ENCODE measurements around the gene HSBP1L1.
"Not testable (repeated sequence)": the region's sequence is repeated elsewhere in the genome, so short reads cannot be mapped to it uniquely, and the experiment has no call there.

The HSBP1L1 gene

GRCh38 chr18:79945118-79946042 is 19.1 kb upstream of the HSBP1L1 start:
- no peak for DNase-seq

- DNase-seq: no peak
Measured at GRCh38 chr18:79947054-79947755, 17.2 kb upstream of the HSBP1L1 start.

DNA sequence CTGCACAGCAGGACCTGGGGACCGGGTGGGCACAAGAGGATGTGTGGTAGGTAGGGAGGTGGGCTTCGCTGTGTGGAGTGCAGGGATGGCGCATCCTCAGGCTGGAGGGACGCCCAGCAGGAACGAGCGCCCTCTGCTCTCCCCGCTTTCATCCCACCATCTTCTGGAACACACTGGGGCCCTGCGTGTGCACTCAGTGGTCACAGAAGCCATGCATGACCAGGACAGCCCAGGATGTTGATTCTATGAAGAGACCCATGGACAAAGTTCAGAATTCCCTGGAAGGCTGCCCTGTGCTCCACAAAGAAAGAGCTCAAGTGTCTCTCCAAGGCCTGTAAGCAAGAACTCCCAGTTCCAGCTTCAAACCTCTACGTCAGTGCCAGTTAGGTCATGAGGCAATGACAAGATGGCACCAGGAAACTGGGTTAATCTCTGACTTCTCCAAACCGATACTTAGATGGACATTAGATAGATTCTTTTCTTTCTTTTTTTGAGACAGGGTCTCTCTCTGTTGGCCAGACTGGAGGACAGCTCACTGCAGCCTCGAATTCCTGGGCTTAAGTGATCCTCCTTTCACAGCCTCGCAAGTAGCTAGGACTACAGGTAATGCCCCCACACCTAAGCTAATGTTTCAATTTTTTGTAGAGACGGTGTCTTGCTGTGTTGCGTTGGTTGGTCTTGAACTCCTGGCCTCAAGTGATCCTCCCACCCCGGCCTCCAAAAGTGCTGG is 16.4 kb upstream of the HSBP1L1 start:
- DNase-seq: no peak

- no peak for DNase-seq
Measured at GRCh38 chr18:79948719-79949411, 15.6 kb upstream of the HSBP1L1 start.

DNA sequence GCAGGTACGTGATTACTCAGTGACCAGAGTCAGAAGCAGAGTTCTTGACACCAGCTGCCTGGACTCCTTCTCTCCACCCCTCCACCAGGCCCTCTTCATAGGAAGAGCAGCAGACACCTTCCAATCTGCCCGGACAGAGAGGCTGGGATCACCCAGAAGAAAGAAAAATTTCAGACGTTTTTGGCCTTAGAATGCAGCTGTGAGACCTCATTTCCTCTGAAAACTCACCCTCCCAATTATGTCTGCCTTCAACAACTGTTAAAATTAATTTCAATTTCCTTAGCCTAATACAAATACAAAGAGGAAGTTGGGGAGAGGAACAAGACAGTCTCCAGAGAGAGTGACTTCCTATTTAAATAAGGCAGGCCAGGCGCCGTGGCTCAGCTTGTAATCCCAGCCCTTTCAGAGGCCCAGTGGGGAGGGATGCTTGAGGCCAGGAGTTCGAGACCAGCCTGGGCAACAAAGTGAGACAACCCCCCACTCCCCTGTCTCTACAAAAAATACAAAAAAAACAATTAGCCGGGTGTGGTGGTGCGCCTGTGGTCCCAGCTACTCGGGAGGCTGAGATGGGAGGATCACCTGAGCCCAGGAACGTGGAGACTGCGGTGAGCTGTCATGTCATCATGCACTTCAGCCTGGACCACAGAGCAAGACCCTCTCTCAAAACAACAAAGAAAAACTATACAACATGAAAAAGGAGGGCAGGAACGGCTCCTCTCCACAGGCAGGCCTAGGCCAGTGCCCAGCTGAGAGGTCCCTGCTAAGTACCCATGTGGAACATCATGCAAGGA is 14.6 kb upstream of the HSBP1L1 start:
- DNase-seq: no peak

DNA sequence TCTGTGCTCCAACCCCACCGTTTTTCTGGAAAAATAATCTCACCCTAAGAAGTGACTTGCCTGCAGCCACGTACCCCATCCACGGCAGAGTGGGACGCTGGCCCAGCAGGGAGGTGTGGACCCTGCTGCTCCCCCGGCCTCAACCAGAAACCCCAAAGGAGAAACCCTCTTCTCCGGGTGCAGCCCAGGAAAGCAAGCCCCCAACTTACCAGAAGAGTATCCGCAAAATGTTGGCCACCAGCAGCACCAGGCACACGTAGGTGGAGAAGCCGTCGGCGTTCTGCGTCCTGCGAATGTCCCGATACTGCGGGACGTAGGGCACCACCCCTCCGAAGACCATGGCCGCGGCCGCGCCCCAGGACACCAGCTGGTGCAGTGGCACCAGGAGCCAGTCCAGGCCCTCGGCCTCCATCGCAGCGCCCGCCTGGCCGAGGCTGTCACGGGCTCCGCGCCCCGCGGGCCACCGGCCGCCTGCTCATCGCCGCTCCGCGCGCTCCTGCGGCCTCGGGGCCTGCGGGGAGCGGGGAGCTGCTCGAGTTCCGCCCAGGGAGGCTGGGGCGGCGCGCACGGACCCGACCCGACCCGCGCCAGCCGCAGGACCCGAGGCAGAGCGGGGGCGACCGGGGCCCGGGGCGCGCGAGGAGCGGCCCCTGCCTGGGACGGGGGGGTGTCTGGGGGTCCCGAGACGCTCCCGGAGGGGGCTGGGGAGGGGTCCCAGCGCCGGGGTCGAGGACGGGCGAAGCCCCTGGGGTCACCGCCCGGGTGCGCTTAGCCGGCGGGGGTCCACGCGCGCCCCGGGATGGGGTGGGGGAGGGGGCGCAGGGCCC is 13.7 kb upstream of the HSBP1L1 start:
- peak in 2 of 14 donors; percentile 22 to 41 for DNase-seq

GRCh38 chr18:79951545-79952455 is 12.6 kb upstream of the HSBP1L1 start, which contains the start of gene SLC66A2:
Gene SLC66A2 (minus strand): TSS chr18:79951653. CDS start chr18:79950926, 727 bp downstream.
- DNase-seq: peak in 13 of 14 donors; percentile 29 to 91 (median 80)

DNA sequence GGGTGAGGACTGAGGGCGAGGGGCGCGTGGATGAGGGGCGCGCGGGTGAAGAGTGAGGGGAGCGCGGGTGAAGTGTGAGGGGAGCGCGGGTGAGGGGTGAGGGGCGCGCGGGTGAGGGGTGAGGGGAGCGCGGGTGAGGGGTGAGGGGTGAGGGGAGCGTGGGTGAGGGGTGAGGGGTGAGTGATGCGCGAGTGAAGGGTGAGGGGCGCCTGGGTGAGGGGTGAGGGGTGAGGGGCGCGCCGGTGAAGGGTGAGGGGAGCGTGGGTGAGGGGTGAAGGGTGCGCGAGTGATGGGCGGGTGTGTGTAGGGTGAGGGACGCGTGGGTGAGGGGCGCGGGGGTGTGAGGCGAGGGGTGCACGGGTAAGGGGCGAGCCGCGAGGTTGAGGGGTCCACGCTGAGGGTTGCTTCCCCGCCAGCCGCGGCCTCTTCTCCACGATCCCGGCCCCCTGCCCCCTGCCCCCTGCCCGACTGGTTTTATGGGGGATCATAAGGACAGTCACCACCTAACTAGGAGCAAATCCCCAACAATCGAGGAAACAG is 11.9 kb upstream of the HSBP1L1 start:
- no peak for DNase-seq

DNA sequence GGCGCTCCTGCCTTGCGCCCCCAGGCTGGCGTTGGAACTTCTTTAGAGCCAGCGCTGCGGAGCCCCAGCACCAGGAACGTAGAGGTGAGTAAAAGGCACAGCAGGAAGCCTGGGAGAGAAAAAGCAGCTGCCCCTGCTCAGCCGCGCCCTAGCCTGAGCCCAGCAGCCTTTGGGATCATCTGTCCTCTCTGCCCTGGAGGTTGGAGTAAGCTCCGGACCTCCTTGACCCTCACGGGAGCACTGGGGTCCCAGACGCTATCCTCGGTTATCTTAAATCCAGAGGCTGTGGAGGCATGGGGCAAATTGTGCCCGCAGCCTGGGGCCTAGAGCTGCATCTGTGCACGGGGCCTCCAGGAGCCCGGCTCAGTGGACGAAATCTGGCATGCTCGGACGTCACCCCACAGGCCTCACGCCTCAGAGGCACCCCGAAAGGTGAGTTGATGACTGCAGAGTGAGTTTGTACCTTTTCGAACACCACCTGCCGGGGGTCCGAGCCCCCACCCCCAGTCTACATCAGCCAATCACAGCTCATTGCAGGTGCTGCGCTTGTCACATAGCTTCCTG is 11.4 kb upstream of the HSBP1L1 start:
- no peak for DNase-seq

GRCh38 chr18:79953971-79954651 is 10.3 kb upstream of the HSBP1L1 start:
- no peak for DNase-seq

- DNase-seq: peak in 1 of 14 donors; percentile 30
Measured at GRCh38 chr18:79954791-79955190, 9.7 kb upstream of the HSBP1L1 start.

DNA sequence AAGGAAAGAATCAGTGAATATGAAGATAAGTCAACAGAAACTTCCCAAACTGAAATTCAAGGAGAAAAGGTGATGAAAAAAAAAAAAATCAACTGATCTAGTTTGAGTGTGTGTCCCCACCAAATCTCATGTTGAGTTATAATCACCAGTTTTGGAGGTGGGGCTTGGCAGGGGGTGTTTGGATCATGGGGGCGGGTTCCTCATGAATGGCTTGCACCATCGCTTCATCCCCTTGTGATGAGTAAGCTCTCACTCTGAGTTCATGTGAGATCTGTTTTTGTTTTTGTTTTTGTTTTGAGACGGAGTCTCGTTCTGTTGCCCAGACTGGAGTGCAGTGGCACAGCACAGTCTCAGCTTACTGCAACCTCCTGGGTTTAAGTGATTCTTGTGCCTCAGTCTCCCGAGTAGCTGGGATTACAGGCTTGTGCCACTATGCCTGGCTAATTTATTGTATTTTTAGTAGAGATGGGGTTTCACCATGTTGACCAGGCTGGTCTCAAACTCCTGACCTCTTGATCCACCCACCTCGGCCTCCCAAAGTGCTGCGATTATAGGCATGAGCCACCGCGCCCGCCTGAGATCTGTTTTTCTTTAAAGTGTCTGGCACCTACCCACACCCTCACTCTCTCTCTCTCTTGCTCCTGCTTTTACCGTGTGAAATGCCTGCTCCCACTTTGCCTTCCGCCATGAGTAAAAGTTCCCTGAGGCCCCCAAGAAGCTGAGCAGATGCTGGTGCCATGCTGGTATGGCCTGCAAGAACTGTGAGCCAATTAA is 9.0 kb upstream of the HSBP1L1 start:
- DNase-seq: no peak

GRCh38 chr18:79956276-79956675 is 8.2 kb upstream of the HSBP1L1 start:
- no peak for DNase-seq

DNA sequence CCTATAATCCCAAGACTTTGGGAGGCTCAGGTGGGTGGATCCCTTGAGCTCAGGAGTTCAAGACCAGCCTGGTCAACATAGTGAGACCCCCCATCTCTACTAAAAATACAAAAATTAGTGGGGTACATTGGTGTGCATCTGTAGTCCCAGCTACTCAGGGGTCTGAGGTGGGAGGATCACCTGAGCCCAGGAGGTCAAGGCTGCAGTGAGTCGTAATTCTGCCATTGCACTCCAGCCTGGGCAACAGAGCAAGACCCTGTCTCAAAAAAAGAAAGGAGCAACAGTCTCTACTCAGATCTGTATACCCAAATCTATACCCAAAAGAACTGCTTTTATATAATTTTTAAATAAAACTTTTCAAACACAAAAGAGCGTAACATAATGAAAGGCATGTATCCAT is 5.5 kb upstream of the HSBP1L1 start:
- DNase-seq: no peak

DNA sequence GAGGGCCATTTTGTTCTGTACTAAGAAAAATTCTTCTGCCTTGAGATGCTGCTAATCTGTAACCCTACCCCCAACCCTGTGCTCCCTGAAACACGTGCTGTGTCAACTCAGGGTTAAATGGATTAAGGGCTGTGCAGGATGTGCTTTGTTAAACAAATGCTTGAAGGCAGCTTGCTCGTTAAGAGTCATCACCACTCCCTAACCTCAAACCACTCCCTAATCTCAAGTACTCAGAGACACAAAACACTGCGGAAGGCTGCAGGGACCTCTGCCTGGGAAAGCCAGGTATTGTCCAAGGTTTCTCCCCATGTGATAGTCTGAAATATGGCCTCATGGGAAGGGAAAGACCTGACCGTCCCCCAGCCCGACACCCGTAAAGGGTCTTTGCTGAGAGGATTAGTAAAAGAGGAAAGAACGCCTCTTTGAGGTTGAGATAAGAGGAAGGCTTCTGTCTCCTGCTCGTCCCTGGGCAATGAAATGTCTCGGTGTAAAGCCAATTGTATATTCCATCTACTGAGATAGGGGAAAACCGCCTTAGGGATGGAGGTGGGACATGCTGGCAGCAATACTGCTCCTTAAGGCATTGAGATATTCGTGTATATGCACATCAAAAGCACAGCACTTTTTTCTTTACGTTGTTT is 4.2 kb upstream of the HSBP1L1 start:
- not testable (repeated sequence) for DNase-seq

- DNase-seq: no peak
Measured at GRCh38 chr18:79960921-79961526, 3.4 kb upstream of the HSBP1L1 start.
